Suprapubic skin (tissue), 4 donors: ENCODE measurements around the gene HOXB3. TPM values are rescaled to one million over a fixed set of nuclear protein-coding genes. Genes with fewer than 3 reads are reported as not detected.
A peak's percentile ranks its signal among the peaks of the same experiment; 100 is the strongest.

ENCODE experiments used
- DNase-seq, 2 donors: peaks; one replicate each; pipeline ENCODE4 v3.0.0-alpha.2; 2019; ENCODE audit warnings: low spot score in 2 of 2
- H3K27ac ChIP-seq: fragments of 200-600 bp; sonication (generic); one replicate; pipeline ENCODE4 v1.5.1; 2019
- H3K27me3 ChIP-seq: fragments of 200-600 bp; sonication (generic); one replicate; pipeline ENCODE4 v1.5.1; 2019
- H3K36me3 ChIP-seq: fragments of 200-600 bp; sonication (generic); one replicate; pipeline ENCODE4 v1.5.1; 2019
- H3K4me1 ChIP-seq: fragments of 200-600 bp; sonication (generic); one replicate; pipeline ENCODE4 v1.5.1; 2019
- H3K4me3 ChIP-seq: fragments of 200-600 bp; sonication (generic); one replicate; pipeline ENCODE4 v1.5.1; 2019; ENCODE audit warnings: mild to moderate bottlenecking
- H3K9me3 ChIP-seq: fragments of 200-600 bp; sonication (generic); one replicate; pipeline ENCODE4 v1.5.1; 2019
- EP300 ChIP-seq: sonication (generic); formaldehyde crosslinking; IDR thresholded peaks from one replicate; pipeline ENCODE4 v1.6.1; 2017; ENCODE audit warnings: antibody characterized with exemption
- POLR2A ChIP-seq, 2 donors: fragments of 450-650 bp; IDR thresholded peaks; one replicate each; pipeline ENCODE4 v1.6.1; 2017; ENCODE audit warnings: antibody characterized with exemption in 2 of 2, mild to moderate bottlenecking in 2 of 2, moderate library complexity in 2 of 2
- POLR2AphosphoS5 ChIP-seq, 3 donors: sonication (generic); formaldehyde crosslinking; IDR thresholded peaks; one replicate each; pipeline ENCODE4 v1.6.1; 2017; ENCODE audit warnings: antibody characterized with exemption in 3 of 3
- WGBS: methylation state at CpG from one replicate; pipeline ENCODE4 v1.1.5; 2018; 5-methylcytosine and 5-hydroxymethylcytosine counted together
- total RNA-seq, 4 donors: library from RNA; depleted of rRNA; stranded (reverse); fragments of >200 nt; gene quantifications; one replicate each; pipeline ENCODE4 v1.1.0, GENCODE V29; 2016
- TF ChIP-seq, protein P1 (sequence below), 2 donors: fragments of 200-600 bp in 1 of 2; fragments of 450-650 bp in 1 of 2; sonication (generic) in 1 of 2; IDR thresholded peaks; one replicate each; pipeline ENCODE4 v1.5.1; 2016 to 2019; ENCODE audit warnings: antibody characterized with exemption in 2 of 2, mild to moderate bottlenecking in 1 of 2, moderate library complexity in 1 of 2

The HOXB3 gene
- total RNA-seq, 4 donors from 2014 or later = 2.3 to 20.8 (median 3.9) TPM

DNA sequence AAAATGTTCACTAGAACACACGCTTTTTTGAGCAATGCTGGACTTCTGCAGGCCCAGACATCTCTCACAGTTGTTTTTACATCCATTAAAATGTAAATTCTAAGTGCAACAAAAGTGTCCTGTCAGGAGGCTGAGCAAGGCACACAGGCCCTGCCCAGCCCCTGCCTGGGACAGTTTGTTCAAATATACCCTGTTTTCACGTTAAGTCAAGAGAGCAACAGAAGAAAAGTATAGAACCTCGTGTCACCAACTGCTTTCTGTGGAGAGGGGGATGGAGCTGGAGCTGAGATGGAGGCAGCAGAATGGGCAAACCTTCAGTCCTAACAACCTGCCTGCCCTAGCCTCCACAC, 40.8 kb downstream of the HOXB3 start:
- no peak for DNase-seq
- Histone ChIP-seq H3K27me3 (no peaks in the 10 kb centered on the region), H3K27ac (no peak overlapping the region), H3K36me3 (peaks cover 16% of the 10 kb centered on the region), H3K4me3 (no peak overlapping the region), H3K4me1 (peaks cover 63% of the 10 kb centered on the region), H3K9me3 (no peaks in the 10 kb centered on the region)
- TF ChIP-seq POLR2AphosphoS5 (IDR thresholded peaks at IDR 0.05) (no peak), EP300 (no peak), POLR2A (IDR thresholded peaks at IDR 0.05) (no peak)
- TF ChIP-seq, protein P1, sequence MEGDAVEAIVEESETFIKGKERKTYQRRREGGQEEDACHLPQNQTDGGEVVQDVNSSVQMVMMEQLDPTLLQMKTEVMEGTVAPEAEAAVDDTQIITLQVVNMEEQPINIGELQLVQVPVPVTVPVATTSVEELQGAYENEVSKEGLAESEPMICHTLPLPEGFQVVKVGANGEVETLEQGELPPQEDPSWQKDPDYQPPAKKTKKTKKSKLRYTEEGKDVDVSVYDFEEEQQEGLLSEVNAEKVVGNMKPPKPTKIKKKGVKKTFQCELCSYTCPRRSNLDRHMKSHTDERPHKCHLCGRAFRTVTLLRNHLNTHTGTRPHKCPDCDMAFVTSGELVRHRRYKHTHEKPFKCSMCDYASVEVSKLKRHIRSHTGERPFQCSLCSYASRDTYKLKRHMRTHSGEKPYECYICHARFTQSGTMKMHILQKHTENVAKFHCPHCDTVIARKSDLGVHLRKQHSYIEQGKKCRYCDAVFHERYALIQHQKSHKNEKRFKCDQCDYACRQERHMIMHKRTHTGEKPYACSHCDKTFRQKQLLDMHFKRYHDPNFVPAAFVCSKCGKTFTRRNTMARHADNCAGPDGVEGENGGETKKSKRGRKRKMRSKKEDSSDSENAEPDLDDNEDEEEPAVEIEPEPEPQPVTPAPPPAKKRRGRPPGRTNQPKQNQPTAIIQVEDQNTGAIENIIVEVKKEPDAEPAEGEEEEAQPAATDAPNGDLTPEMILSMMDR (IDR thresholded peaks at IDR 0.05) = no peak
- WGBS = 71% methylated on average over 3 of the region's 3 CpGs

DNA sequence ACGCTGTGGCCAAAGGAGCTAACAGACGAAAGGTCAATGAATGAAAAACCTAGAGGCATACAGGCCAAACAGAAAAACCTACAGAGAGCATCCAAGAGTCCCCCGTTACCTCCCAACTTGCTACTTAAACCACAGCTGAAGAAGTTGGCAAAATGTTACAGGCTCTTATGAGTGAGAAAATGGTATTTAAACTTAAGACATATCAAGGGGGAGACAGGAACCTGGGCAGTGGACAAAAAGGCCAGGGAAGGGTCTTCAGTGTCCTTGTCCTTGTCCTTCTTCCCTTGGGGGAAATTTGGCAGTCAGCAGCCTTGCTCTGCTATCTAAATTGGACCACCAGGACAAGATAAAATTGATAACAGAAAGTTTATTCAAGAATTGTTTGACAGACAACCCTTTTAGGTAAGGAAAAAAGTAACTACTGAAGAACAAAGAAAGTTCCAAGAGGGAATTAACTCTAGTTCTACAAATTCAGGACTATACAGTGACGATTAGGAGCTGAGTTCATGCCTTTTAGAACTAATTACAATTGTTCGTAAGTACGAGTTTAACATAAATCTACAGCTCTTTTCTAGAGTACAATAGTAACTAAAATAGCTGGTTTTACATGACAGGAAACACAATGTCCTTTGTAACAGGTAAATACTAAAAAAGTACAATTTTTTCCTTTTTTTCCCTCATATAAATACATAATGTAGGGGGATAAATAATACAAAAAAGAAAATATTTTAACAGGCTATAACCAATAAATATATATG, 41.3 kb downstream of the HOXB3 start:
- no peak for TF ChIP-seq POLR2AphosphoS5 (IDR thresholded peaks at IDR 0.05)
- TF ChIP-seq, protein P1 (IDR thresholded peaks at IDR 0.05) = no peak
- DNase-seq = no peak
- 75% methylated on average over 6 of the region's 6 CpGs for WGBS
- H3K36me3 ChIP-seq = peaks cover 16% of the 10 kb centered on the region
- peak overlapping the region; percentile 34 for H3K4me3 ChIP-seq
- peak overlapping the region; percentile 80 for H3K27ac ChIP-seq
- H3K4me1 ChIP-seq = peaks cover 58% of the 10 kb centered on the region
- no peaks in the 10 kb centered on the region for H3K27me3 ChIP-seq
- no peaks in the 10 kb centered on the region for H3K9me3 ChIP-seq

DNA sequence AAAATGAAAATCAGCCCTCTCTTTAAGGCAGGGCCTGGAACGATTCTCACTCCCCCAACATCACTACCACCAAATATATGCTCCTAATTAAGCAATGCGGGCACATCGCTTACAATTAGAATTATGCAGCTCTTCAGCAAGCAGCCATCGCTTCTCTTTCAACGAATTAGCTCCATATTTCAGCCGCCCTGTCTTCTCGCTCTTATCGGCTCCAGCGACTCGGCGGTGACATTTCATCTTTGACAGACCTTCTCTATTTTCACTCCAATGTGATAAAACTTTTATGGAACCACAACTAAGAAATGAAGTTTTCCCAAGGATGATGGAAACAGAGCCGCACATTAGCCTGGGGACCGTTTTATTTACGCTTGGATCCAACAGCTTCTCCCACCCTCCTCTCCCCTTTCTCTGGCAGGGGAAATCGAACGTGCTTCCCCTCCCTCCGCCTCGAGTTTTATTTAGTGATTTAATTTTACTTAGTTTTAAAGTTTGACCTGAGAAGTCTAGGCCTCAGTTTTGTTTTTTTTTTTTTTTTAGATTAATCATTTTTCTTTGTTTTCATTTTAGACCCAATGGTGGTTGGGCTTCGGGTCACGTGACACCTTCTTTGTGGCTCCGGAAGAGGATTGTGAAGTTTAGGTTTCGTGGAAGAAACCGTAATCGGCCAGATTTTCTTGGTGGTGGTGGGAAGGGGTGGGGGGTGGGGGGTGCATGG, 42.1 kb downstream of the HOXB3 start:
- H3K9me3 ChIP-seq = no peaks in the 10 kb centered on the region
- 56% methylated on average over 24 of the region's 24 CpGs for WGBS
- peaks cover 4% of the 10 kb centered on the region for H3K27me3 ChIP-seq
- peak overlapping the region; percentile 34 for H3K4me3 ChIP-seq
- peaks cover 16% of the 10 kb centered on the region for H3K36me3 ChIP-seq
- H3K27ac ChIP-seq = peak overlapping the region; percentile 80
- no peak for TF ChIP-seq POLR2AphosphoS5 (IDR thresholded peaks at IDR 0.05)
- TF ChIP-seq EP300 = no peak
- TF ChIP-seq, protein P1 (IDR thresholded peaks at IDR 0.05) = no peak
- no peak for TF ChIP-seq POLR2A (IDR thresholded peaks at IDR 0.05)
- no peak for DNase-seq
- peaks cover 56% of the 10 kb centered on the region for H3K4me1 ChIP-seq

DNA sequence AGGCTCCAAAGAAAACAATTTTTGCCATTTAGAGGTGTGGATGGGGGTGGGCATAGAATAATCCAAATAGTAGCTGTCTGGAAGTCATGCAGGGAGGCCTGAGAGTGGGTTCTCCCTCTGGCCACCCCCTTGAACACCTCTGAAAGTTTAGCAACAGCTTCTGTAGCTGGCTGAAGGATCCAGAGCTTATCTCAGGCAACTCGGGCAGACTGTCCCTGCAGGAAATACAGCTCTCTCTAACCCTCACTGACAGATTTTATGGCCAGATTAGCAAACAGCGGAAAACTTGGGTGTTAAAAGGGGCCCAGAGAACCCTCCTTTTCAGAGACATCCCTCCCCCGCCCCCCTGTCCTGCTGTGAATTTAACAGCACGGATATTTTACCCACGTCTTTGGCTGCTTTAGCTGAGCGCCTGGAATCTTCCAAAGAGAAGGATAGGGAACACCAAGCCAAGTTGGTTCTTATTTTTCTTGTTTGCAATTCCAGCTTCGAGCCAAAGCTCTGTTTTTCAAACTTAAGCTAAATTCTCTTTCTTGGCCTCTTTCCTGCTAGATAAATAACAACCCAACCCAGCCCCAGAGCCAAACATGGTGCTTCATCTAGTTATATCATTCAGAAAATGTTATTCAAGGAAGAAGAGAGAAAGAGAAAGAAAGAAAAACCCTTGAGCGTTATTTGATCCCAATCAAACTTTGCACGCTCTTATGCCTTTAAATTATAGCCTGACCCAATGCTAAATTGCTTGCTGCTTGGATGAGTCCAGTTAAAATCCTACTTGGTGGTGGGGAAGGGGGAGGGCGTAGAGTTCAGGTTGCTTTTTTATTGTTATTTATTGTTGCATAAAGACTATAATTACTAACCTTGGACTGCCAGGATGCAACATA, 42.9 kb downstream of the HOXB3 start:
- H3K4me3 ChIP-seq = peak overlapping the region; percentile 34
- H3K36me3 ChIP-seq = peaks cover 15% of the 10 kb centered on the region
- peak overlapping the region; percentile 80 for H3K27ac ChIP-seq
- H3K4me1 ChIP-seq = peaks cover 60% of the 10 kb centered on the region
- TF ChIP-seq POLR2A (IDR thresholded peaks at IDR 0.05) (no peak), EP300 (no peak), POLR2AphosphoS5 (IDR thresholded peaks at IDR 0.05) (no peak)
- TF ChIP-seq, protein P1 (IDR thresholded peaks at IDR 0.05) = no peak
- no peaks in the 10 kb centered on the region for H3K9me3 ChIP-seq
- no peak for DNase-seq
- H3K27me3 ChIP-seq = peaks cover 4% of the 10 kb centered on the region
- 12% methylated on average over 10 of the region's 10 CpGs for WGBS
